GM12874 (cell line): Measurements from ENCODE around the gene WDR7.

Experiments
- TF ChIP-seq, protein P1 (sequence below): IDR thresholded peaks from 2 replicates; pipeline ENCODE4 v1.5.1; 2011; ENCODE audit warnings: low read depth, mild to moderate bottlenecking, control low read depth, low read length, moderate library complexity; ENCODE audit not compliant: insufficient read depth

WDR7 gene

DNA sequence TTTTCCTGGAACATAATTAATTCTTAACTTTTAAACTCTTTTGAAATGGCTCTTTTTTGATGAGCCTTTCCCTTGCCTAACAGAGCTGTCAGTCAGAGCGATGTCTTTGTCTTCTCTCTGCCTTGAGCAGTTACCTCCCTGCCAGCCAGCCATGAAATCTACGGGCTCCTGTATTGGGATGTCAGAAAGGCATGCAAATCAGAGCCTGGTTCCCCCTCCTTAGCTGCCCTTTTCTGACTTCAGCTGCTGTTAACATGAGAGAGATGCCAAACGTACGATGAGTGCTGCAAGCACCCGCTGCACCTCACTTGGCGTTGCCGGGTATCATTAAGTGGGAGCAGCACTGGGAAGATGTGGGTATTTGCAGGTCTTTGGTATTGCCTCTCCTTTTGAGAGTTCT lies 364.3 kb downstream of the WDR7 start:
- TF ChIP-seq, protein P1, sequence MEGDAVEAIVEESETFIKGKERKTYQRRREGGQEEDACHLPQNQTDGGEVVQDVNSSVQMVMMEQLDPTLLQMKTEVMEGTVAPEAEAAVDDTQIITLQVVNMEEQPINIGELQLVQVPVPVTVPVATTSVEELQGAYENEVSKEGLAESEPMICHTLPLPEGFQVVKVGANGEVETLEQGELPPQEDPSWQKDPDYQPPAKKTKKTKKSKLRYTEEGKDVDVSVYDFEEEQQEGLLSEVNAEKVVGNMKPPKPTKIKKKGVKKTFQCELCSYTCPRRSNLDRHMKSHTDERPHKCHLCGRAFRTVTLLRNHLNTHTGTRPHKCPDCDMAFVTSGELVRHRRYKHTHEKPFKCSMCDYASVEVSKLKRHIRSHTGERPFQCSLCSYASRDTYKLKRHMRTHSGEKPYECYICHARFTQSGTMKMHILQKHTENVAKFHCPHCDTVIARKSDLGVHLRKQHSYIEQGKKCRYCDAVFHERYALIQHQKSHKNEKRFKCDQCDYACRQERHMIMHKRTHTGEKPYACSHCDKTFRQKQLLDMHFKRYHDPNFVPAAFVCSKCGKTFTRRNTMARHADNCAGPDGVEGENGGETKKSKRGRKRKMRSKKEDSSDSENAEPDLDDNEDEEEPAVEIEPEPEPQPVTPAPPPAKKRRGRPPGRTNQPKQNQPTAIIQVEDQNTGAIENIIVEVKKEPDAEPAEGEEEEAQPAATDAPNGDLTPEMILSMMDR: no peak

DNA sequence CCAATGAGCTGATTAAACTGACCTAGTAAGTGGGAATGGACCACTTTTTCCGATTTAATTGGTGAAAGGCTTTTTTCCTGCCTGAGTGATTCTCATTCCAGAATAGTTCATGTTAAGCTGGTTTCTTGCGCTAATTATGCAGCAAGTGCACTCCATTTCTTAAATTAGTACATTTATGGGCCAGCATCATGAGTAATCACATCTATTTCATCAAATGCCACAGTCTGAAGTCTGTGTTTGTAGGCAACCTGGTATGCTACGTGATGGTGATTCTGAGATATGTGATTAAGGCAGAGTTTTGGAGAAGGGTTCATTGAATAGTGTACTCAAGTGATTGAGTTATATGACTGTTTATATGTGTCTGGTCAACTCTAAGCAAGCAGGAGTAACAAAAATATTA lies 367.7 kb downstream of the WDR7 start:
- TF ChIP-seq, protein P1: no peak

DNA sequence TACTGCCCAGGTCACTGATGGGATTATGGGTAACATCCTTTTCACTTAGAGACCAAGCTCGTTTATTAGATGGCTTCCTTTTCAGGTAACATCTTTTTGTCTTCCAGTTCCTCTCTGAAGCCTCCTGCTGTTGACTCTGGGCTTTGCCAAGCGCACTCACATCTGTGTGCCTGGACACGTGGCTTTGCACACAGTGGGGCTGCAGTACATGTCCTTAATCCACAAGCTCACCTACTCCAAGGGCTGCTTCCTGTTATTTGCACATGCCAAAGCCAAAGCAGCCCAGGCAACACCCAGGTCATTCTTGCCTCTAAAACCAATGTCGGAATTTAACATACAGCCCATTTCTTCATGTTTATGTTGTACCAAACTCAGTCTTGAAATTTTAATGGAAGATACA lies 371.6 kb downstream of the WDR7 start:
- TF ChIP-seq, protein P1: no peak

GRCh38 chr18:57023275-57023882 lies 372.2 kb downstream of the WDR7 start:
- TF ChIP-seq, protein P1: no peak

DNA sequence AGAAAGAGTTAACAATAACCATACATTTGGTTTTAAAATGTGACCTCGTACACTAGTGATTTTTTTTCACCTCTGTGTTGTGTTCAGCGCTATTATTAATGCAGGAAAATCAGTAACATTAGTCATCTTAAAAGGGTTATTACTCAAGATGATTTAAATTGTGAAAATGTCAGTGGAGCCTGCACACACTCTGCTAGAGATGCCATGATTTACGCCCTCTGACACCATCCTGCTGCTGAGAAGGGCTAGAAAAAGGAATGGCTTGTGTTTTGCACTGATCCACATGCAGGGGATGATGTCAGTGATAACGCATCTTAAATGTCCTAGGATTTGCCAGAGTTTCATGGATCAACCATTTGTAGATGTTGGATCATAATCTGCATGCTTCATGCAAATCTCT lies 374.4 kb downstream of the WDR7 start:
- TF ChIP-seq, protein P1: no peak

DNA sequence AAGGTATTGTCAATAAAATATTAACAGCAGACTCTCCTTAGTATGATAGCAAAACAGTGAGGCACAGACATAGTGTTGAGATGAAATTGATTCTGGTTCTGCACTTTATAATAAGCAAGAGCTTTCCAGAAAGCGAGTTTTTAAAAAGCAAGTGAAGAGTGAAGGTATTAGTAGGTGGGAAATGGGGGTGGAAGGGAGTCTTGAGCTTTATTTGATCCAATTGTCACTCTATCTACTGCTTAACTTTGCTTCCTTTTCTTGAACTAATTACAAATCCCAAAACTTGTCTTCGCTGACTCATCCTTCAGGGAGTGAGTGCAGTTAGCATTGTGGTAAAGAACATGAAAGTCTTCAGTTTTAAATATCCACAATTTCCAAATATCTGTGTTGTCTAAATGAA lies 375.2 kb downstream of the WDR7 start:
- TF ChIP-seq, protein P1: no peak

- TF ChIP-seq, protein P1: no peak
Measured at GRCh38 chr18:57027190-57027708, 376.1 kb downstream of the WDR7 start.
